Stimulated activated CD8-positive, alpha-beta memory T cell treated with anti-CD3 and anti-CD28 coated beads, Interleukin-4, amount 100 ng/mL, for 4 hours (primary cell): ENCODE results near the gene PHF14.

Experiments used
- DNase-seq, 2 donors: peaks; one replicate each; pipeline ENCODE4 v3.0.0-alpha.2; 2020; ENCODE audit warnings: low read depth in 2 of 2, low spot score in 1 of 2

The PHF14 gene

GRCh38 chr7:11171569-11172192 lies 198.0 kb downstream of the PHF14 start:
- DNase-seq = no peak

GRCh38 chr7:11172835-11173234 lies 199.2 kb downstream of the PHF14 start:
- DNase-seq = no peak

- no peak for DNase-seq
These were observed 201.7 kb downstream of the PHF14 start for GRCh38 chr7:11175371-11175770.

DNA sequence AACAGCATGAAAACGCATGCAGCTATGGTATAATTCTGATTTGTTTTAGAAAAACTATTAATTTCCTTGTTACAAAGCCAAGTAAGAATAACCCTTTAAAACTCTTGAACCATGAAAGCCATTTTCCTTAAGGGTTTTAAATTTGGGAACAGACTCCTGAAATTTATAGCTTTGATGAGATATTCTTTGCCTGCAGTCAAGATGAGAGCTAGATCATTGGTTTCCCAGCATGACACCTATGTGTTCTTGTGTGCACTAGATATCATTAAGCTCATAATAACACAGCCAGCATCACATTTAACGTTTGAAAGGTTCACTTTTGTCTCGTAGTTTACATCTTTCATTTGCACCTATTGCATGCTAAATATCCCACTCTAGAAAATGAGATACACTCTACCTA lies 202.2 kb downstream of the PHF14 start:
- DNase-seq = no peak

DNA sequence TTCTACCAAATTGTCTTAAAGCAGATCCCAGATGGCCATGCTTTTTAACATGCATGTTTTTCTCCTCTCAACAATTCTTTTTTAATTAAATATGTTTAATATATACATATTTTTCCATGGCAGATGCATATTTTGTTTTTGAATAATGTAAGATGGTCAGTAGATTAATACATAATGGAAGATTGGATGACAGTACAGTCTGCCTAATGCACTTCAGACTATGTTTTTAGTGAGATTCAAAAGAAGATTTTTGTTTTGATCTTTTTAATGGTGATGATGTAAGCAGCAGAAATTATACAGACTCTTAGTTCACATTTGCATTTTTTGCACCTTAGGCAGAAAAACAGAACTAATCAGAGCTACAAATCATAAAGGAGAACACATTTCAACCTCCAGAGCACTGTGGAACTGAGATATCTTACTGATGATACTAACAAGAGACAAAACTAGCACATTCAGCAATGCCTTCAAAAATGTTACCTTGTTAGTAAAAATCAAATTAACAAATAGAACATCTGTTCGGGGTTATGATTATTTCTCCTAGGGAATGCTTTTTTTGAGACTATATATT lies 203.4 kb downstream of the PHF14 start:
- DNase-seq = no peak

GRCh38 chr7:11177793-11178192 lies 204.1 kb downstream of the PHF14 start:
- no peak for DNase-seq

GRCh38 chr7:11181590-11181989 lies 207.9 kb downstream of the PHF14 start:
- no peak for DNase-seq

- DNase-seq = no peak
These were observed 209.1 kb downstream of the PHF14 start for GRCh38 chr7:11182736-11183135.

- DNase-seq = no peak
These were observed 211.6 kb downstream of the PHF14 start for GRCh38 chr7:11185179-11185815.

GRCh38 chr7:11188529-11189310 lies 215.0 kb downstream of the PHF14 start:
- DNase-seq = no peak

GRCh38 chr7:11191081-11191480 lies 217.4 kb downstream of the PHF14 start:
- DNase-seq = no peak

GRCh38 chr7:11191574-11192220 lies 218.0 kb downstream of the PHF14 start:
- no peak for DNase-seq

GRCh38 chr7:11192506-11192905 lies 218.8 kb downstream of the PHF14 start:
- no peak for DNase-seq

GRCh38 chr7:11193131-11193867 lies 219.6 kb downstream of the PHF14 start:
- DNase-seq = no peak

DNA sequence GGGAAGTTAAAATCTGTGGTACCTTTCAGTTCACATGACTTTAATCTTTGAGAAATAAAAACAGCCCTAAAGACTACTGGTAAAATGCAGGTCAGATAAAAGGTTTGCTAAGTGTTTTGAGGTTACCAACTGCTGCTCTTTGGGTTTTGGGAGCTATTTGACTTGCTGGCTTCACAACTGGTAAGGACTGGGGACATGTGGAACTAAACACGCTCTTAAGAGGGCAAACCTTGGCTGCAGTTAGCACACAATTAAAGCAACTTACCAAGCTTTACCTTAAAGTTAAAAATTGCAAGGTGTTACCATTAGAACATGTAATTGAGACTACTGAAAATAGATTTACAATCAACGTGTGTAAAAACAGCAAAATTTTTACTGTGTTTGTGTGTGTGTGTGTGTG lies 220.2 kb downstream of the PHF14 start:
- no peak for DNase-seq

DNA sequence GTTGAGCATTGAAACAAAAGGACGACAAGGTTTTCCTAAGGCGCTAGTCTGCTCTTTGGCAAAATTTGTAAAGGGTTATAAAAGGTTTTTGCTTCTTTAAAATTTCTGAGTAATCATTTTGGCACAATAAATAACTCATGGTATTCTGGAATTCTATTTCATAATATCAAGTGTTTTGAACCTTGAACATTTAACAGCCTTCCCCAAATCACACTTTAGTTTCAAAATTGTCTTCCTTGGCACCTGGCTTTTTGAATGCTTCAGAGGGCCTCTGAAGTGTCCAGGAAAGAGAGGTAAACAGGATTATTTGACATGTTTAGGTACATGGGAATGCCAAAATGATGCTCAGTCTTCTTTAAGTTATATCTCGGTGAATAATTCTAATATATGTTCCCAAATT lies 220.8 kb downstream of the PHF14 start:
- DNase-seq = no peak

DNA sequence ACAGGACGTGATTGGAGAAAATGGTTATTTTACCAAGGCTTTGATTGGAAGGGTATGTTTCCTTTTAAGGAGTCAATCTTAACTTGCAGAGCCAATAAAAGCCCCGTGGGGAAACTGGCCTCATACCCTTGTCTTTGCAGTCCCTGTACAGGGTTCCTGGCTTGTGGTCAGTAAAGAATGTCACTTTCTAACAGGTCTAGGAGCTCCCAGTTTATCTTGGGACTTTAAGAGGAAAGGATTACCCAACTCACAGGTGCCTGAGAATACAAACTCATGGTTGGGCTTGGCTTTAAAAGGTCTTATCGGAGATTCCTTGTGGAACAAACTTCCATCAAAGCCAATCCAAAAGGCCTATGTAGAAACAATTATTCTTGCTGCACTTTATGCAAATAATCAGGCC lies 221.8 kb downstream of the PHF14 start:
- DNase-seq = no peak

DNA sequence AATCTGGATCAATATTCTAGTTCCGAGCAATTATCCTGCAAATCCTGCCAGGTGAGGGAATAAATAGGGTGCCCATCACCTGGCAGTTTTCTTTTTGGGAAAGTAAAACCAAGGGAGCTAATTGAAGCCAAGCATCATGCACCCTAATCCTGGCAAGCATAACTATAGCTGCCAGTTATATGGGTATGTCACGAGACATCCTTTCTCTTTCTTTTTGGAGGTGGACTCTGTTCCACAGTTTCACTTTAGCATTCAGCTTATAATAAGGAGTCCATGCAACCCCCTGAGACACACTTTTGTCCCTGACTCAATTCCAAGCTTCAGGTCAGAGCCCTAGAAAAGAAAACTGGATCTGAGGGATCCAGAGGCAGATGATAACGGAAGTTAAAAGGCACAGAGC lies 222.5 kb downstream of the PHF14 start:
- no peak for DNase-seq

DNA sequence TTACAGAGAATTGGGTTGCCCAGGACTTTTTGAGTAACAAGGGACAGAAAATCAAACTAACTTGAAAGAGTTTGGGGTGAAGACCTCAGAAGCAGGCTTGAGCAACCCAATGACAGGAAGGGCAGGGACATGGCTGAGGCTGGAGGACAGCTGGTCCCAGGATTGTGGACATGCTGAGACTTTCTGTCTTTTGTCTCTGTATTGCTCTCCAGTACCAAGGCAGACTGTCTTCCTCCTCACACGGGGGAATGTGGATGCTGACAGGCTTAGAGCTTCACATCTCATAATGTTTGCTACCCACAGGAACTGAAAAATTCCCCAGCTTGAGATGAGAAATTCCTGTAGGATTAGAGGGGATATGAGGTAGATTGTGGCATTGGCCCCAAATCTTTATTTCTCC lies 229.6 kb downstream of the PHF14 start:
- DNase-seq = no peak

DNA sequence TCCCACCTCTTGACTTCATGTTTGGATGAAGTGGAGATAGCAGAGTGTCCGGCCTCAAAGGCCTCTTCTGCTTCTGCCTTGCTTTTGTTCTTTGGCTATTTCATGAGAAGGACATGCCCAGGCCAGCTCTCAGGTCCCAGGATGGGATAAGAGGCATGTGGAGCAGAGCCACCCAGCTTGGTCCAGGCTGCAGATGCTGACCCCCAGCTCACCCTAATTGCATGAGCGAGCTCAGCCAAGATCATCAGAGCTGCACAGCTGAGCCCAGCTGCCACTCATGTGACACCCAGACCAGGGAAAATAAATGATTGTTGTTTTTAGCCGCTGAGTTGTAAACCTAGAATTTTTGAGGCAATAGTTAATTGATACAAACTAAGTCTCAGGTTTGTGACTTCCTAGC lies 230.0 kb downstream of the PHF14 start:
- no peak for DNase-seq
